Measurements from ENCODE around the gene GALR3.

DNA sequence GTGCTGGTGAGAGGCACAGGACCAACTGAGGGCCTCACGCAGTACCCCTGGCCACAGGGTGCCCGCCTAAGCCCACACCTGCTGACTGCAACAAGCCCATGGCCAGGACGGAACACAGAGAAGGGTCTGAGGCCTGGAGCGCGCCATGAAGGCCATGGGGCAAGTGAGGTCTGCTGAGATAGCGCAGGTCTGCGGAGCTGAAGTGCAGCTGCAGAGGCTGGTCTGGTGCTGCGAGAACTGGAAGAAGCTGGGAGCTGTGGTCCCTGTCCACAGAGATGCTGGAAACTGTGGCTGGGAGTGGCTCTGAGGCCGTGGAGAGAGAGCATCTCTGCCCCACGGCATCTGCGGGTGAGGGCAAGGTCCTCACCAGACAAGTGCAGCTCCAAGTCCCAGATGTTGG, 8.3 kb downstream of the GALR3 start:
- TF ChIP-seq CREB1 (IDR thresholded peaks at IDR 0.05; ENCODE audit: low read depth) (no peak), TCF12 (IDR thresholded peaks at IDR 0.05; ENCODE audit: low read depth) (no peak), TAF1 (IDR thresholded peaks at IDR 0.05; ENCODE audit: low read depth) (no peak)
